ENCODE measurements around the gene PITPNB.

DNA sequence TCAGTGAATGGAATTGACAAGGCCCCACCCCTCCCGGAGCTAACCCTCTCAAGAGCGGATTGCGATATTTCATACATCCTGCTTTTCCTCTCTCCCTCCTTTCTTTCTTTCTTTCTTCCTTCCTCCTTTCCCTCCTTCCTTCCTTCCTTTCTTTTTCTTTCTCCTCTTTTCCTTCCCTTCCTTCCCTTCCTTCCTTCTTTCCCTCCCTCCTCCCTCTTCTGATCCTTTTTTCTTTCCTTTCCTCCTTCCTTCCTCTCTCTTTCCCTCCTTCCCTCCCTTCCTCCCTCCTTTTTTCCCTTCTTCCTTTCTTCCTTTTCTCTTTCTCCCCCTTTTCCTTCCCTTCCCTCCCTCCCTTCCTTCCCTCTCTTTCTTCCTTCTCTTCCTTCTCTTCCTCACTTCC, 102.5 kb downstream of the PITPNB start:
- TF ChIP-seq CTCF (IDR thresholded peaks at IDR 0.05; ENCODE audit: low read length) (no peak), EZH2 (IDR thresholded peaks at IDR 0.05; ENCODE audit: borderline replicate concordance, low read length) (no peak)
